WTC11 (cell line): ENCODE measurements around the gene ARCN1.

Experiments
- CTCF ChIP-seq: fragments of 200-600 bp; IDR thresholded peaks from 2 replicates; pipeline ENCODE4 v1.8.0; 2022; ENCODE audit warnings: antibody characterized with exemption
- ELF4 ChIP-seq: sonication (generic); formaldehyde crosslinking; IDR thresholded peaks from 2 replicates; pipeline ENCODE4 v1.8.1; 2022; ENCODE audit warnings: low read depth, mild to moderate bottlenecking, moderate library complexity, missing genetic modification reagents
- FOXK1 ChIP-seq: sonication (generic); formaldehyde crosslinking; IDR thresholded peaks from 2 replicates; pipeline ENCODE4 v1.8.0; 2022; ENCODE audit warnings: mild to moderate bottlenecking, moderate library complexity, missing genetic modification reagents
- HMGXB4 ChIP-seq: sonication (generic); formaldehyde crosslinking; IDR thresholded peaks from 2 replicates; pipeline ENCODE4 v1.8.1; 2023; ENCODE audit warnings: mild to moderate bottlenecking, moderate library complexity, missing genetic modification reagents
- NFYB ChIP-seq: sonication (generic); formaldehyde crosslinking; conservative IDR thresholded peaks from 2 replicates; pipeline ENCODE4 v1.8.0; 2022; ENCODE audit warnings: low read depth, missing genetic modification reagents

- TF ChIP-seq CTCF (no peak), NFYB (CRISPR knock-in tag) (no peak), HMGXB4 (no peak), FOXK1 (no peak), ELF4 (CRISPR knock-in tag) (no peak)
Observed at GRCh38 chr11:118648291-118648690, 76.1 kb downstream of the ARCN1 start.
